Naive thymus-derived CD8-positive, alpha-beta T cell (primary cell): ENCODE results near the gene TPRN. TPM values are rescaled to one million over a fixed set of nuclear protein-coding genes. Genes with fewer than 3 reads are reported as not detected.

Source experiments
- ATAC-seq, 2 donors: fragments of 150-1000 bp; cut with Tn5 transposase in 1 of 2; sonication (Bioruptor Pico), chemical (Tn5 transposase) in 1 of 2; 1 replicate in 1 of 2; 2 replicates in 1 of 2; pipeline ENCODE4 v1.10.0; 2021; ENCODE audit warnings: mild to moderate bottlenecking in 2 of 2, moderate library complexity in 2 of 2
- POLR2A ChIA-PET: fragments of 350-600 bp; sonication (Branson Sonifier 250); formaldehyde crosslinking; loops from one replicate; lab custom pipeline; 2021; ENCODE audit warnings: antibody characterized with exemption; lab: Charles Lee
- DNase-seq, 10 donors: peaks; one replicate each; pipeline versions ENCODE4 v3.0.0 to v3.0.0-alpha.2; 2020 to 2022
- H3K27ac Mint-ChIP-seq, 10 donors: one replicate each; pipeline ENCODE4 v1.8.0; 2020 to 2022; ENCODE audit warnings: mild to moderate bottlenecking in 10 of 10, mixed read lengths in 10 of 10, moderate library complexity in 4 of 10, inconsistent platforms in 1 of 10
- H3K27me3 Mint-ChIP-seq, 5 donors: one replicate each; pipeline ENCODE4 v1.8.0; 2021 to 2022; ENCODE audit warnings: mixed read lengths in 5 of 5
- H3K36me3 Mint-ChIP-seq, 3 donors: one replicate each; pipeline ENCODE4 v1.8.0; 2020 to 2022; ENCODE audit warnings: mixed read lengths in 3 of 3, mild to moderate bottlenecking in 2 of 3, inconsistent platforms in 1 of 3
- H3K4me1 Mint-ChIP-seq, 4 donors: one replicate each; pipeline ENCODE4 v1.8.0; 2021 to 2022; ENCODE audit warnings: mixed read lengths in 4 of 4
- H3K4me3 Mint-ChIP-seq, 10 donors: one replicate each; pipeline ENCODE4 v1.8.0; 2020 to 2022; ENCODE audit warnings: mild to moderate bottlenecking in 10 of 10, mixed read lengths in 10 of 10, moderate library complexity in 6 of 10, inconsistent platforms in 1 of 10
- H3K9me3 Mint-ChIP-seq, 9 donors: one replicate each; pipeline ENCODE4 v1.8.0; 2020 to 2022; ENCODE audit warnings: mixed read lengths in 9 of 9, mild to moderate bottlenecking in 3 of 9, inconsistent platforms in 1 of 9, moderate library complexity in 1 of 9
- microRNA-seq: library from miRNA; unstranded; fragments of <30 nt; microRNA quantifications from one replicate; pipeline ENCODE4 v1.2.0, GENCODE V29; 2022; ENCODE audit warnings: borderline microRNAs expressed
- polyA plus RNA-seq, 3 donors: library from polyadenylated mRNA; unstranded; fragments of 300-500 nt; fragmentation: Illumina TruSeq; gene quantifications; one replicate each; pipeline ENCODE4 v1.2.3, GENCODE V29; 2021
- total RNA-seq, 8 experiments: library from RNA in 2 of 8; stranded (reverse) in 2 of 8; gene quantifications; one replicate each; pipeline ENCODE4 v1.2.3 and lab custom pipeline; 2021 to 2026

The TPRN gene
- total and polyA plus RNA-seq, 5 experiments from 2014 or later: 0.15 to 10.1 (median 0.42) TPM

- H3K4me3 Mint-ChIP-seq: no peak overlapping the region
- H3K9me3 Mint-ChIP-seq: peaks cover 0 to 2% (median 0%) of the 10 kb centered on the region in 9 donors
- H3K4me1 Mint-ChIP-seq: peaks cover 0 to 5% (median 2%) of the 10 kb centered on the region in 4 donors
- H3K27me3 Mint-ChIP-seq: peaks cover 10 to 48% (median 23%) of the 10 kb centered on the region in 5 donors
- H3K36me3 Mint-ChIP-seq: no peaks in the 10 kb centered on the region
- DNase-seq (no peak), ATAC-seq (no peak)
- POLR2A ChIA-PET: no interaction called here
- no peak overlapping the region for H3K27ac Mint-ChIP-seq
Observed at GRCh38 chr9:137145731-137146526, 54.6 kb downstream of the TPRN start.

- Mint-ChIP-seq H3K27me3 (peaks cover 15 to 66% (median 33%) of the 10 kb centered on the region in 5 donors), H3K36me3 (peaks cover 0 to 2% (median 0%) of the 10 kb centered on the region in 3 donors)
- POLR2A ChIA-PET: no interaction called here
Observed at GRCh38 chr9:137143459-137143858, 57.1 kb downstream of the TPRN start.

GRCh38 chr9:137141976-137142936, 58.3 kb downstream of the TPRN start:
- peaks cover 17 to 74% (median 40%) of the 10 kb centered on the region in 5 donors for H3K27me3 Mint-ChIP-seq
- POLR2A ChIA-PET: no interaction called here
- H3K4me1 Mint-ChIP-seq: peaks cover 0 to 4% (median 2%) of the 10 kb centered on the region in 4 donors
- no peak for ATAC-seq
- DNase-seq: no peak
- peaks cover 0 to 2% (median 0%) of the 10 kb centered on the region in 3 donors for H3K36me3 Mint-ChIP-seq
- peak overlapping the region in 2 of 10 donors; percentile 2 to 59 for H3K4me3 Mint-ChIP-seq
- peak overlapping the region in 1 of 10 donors; percentile 12 for H3K27ac Mint-ChIP-seq
- peaks cover 0 to 2% (median 0%) of the 10 kb centered on the region in 9 donors for H3K9me3 Mint-ChIP-seq

More at GRCh38 chr9:137143459-137143858, 57.1 kb downstream of the TPRN start:
- Mint-ChIP-seq H3K4me1 (peaks cover 0 to 4% (median 0%) of the 10 kb centered on the region in 4 donors), H3K27ac (no peak overlapping the region), H3K4me3 (no peak overlapping the region), H3K9me3 (peaks cover 0 to 2% (median 0%) of the 10 kb centered on the region in 9 donors)
- ATAC-seq: no peak
- no peak for DNase-seq

Small RNA genes within 50 kb of the gene (microRNA-seq; reads per million reads assigned to microRNA genes)
- gene MIR3621: not detected

Other genes starting within 250 kb of the TPRN start
Only the 30 nearest of the 32 such genes appear.
- gene PTGDS, start 223.2 kb downstream of the TPRN start, total RNA-seq: under 1 TPM in 1 of 2 experiments, not detected in 1; 0.58 TPM
- gene PTGDS, start 223.2 kb downstream of the TPRN start, polyA plus RNA-seq: 1 to 10 TPM in 1 of 3 donors, under 1 TPM in 1, not detected in 1; 0.31 to 3.2 TPM
- under 1 TPM; 0.44 to 0.74 TPM for gene LCNL1, start 217.7 kb downstream of the TPRN start, total RNA-seq
- gene LCNL1, start 217.7 kb downstream of the TPRN start, polyA plus RNA-seq: not detected
- gene PAXX, start 208.3 kb downstream of the TPRN start, total RNA-seq: 100 to 1,000 TPM; 129 to 137 TPM
- 100 to 1,000 TPM; 104 to 119 (median 112) TPM for gene PAXX, start 208.3 kb downstream of the TPRN start, polyA plus RNA-seq
- gene CLIC3, start 204.2 kb downstream of the TPRN start, total RNA-seq: 10 to 100 TPM; 11.1 to 13.5 TPM
- gene CLIC3, start 204.2 kb downstream of the TPRN start, polyA plus RNA-seq: 10 to 100 TPM in 2 of 3 donors, 1 to 10 TPM in 1; 7.0 to 30.2 (median 16.9) TPM
- gene ABCA2, start 172.5 kb downstream of the TPRN start, total RNA-seq: 10 to 100 TPM; 37.0 to 41.5 TPM
- 1 to 10 TPM; 3.9 to 9.4 (median 4.7) TPM for gene ABCA2, start 172.5 kb downstream of the TPRN start, polyA plus RNA-seq
- gene FUT7, start 168.7 kb downstream of the TPRN start, total RNA-seq: under 1 TPM in 1 of 2 experiments, not detected in 1; 0.13 TPM
- 1 to 10 TPM; 1.2 to 1.6 (median 1.6) TPM for gene FUT7, start 168.7 kb downstream of the TPRN start, polyA plus RNA-seq
- gene NPDC1, start 154.6 kb downstream of the TPRN start, total RNA-seq: 1 to 10 TPM; 2.8 to 4.3 TPM
- gene NPDC1, start 154.6 kb downstream of the TPRN start, polyA plus RNA-seq: 1 to 10 TPM; 2.1 to 9.3 (median 4.2) TPM
- not detected for gene ENTPD2, start 146.7 kb downstream of the TPRN start, total RNA-seq
- not detected for gene ENTPD2, start 146.7 kb downstream of the TPRN start, polyA plus RNA-seq
- under 1 TPM; 0.27 to 0.44 TPM for gene SAPCD2, start 130.2 kb downstream of the TPRN start, total RNA-seq
- gene SAPCD2, start 130.2 kb downstream of the TPRN start, polyA plus RNA-seq: under 1 TPM in 2 of 3 donors, not detected in 1; 0.23 to 0.27 TPM
- gene UAP1L1, start 123.2 kb downstream of the TPRN start, total RNA-seq: 10 to 100 TPM; 25.2 to 28.7 TPM
- gene UAP1L1, start 123.2 kb downstream of the TPRN start, polyA plus RNA-seq: 1 to 10 TPM; 2.3 to 7.8 (median 2.8) TPM
- 10 to 100 TPM; 66.9 to 73.2 TPM for gene MAN1B1, start 113.8 kb downstream of the TPRN start, total RNA-seq
- 10 to 100 TPM; 30.6 to 46.6 (median 38.3) TPM for gene MAN1B1, start 113.8 kb downstream of the TPRN start, polyA plus RNA-seq
- 100 to 1,000 TPM; 278 to 298 TPM for gene DPP7, start 86.0 kb downstream of the TPRN start, total RNA-seq
- gene DPP7, start 86.0 kb downstream of the TPRN start, polyA plus RNA-seq: 100 to 1,000 TPM in 2 of 3 donors, 10 to 100 TPM in 1; 98.7 to 126 (median 121) TPM
- not detected for gene GRIN1, start 61.6 kb downstream of the TPRN start, total RNA-seq
- gene GRIN1, start 61.6 kb downstream of the TPRN start, polyA plus RNA-seq: not detected
- gene LRRC26, start 30.7 kb downstream of the TPRN start, total RNA-seq: not detected
- gene LRRC26, start 30.7 kb downstream of the TPRN start, polyA plus RNA-seq: not detected
- not detected for gene TMEM210, start 28.7 kb downstream of the TPRN start, total RNA-seq
- not detected for gene TMEM210, start 28.7 kb downstream of the TPRN start, polyA plus RNA-seq
- gene ANAPC2, start 12.2 kb downstream of the TPRN start, total RNA-seq: 100 to 1,000 TPM; 143 to 146 TPM
- gene ANAPC2, start 12.2 kb downstream of the TPRN start, polyA plus RNA-seq: 1 to 10 TPM; 3.4 to 5.9 (median 4.3) TPM
- 10 to 100 TPM; 39.2 to 43.4 TPM for gene SSNA1, start 12.1 kb downstream of the TPRN start, total RNA-seq
- gene SSNA1, start 12.1 kb downstream of the TPRN start, polyA plus RNA-seq: 100 to 1,000 TPM in 2 of 3 donors, 10 to 100 TPM in 1; 97.8 to 123 (median 119) TPM
- gene TMEM203, start 4.9 kb upstream of the TPRN start, total RNA-seq: 10 to 100 TPM; 42.7 to 43.0 TPM
- 100 to 1,000 TPM; 128 to 163 (median 155) TPM for gene TMEM203, start 4.9 kb upstream of the TPRN start, polyA plus RNA-seq
- gene NDOR1, start 5.0 kb upstream of the TPRN start, total RNA-seq: 10 to 100 TPM; 35.0 to 39.8 TPM
- gene NDOR1, start 5.0 kb upstream of the TPRN start, polyA plus RNA-seq: 1 to 10 TPM; 2.4 to 9.5 (median 5.7) TPM
- gene RNF208, start 21.5 kb upstream of the TPRN start, total RNA-seq: 1 to 10 TPM in 1 of 2 experiments, under 1 TPM in 1; 0.91 to 1.7 TPM
- not detected for gene RNF208, start 21.5 kb upstream of the TPRN start, polyA plus RNA-seq
- under 1 TPM; 0.30 to 0.47 TPM for gene CYSRT1, start 24.4 kb upstream of the TPRN start, total RNA-seq
- not detected for gene CYSRT1, start 24.4 kb upstream of the TPRN start, polyA plus RNA-seq
- under 1 TPM in 1 of 2 experiments, not detected in 1; 0.21 TPM for gene RNF224, start 26.8 kb upstream of the TPRN start, total RNA-seq
- not detected for gene RNF224, start 26.8 kb upstream of the TPRN start, polyA plus RNA-seq
- gene SLC34A3, start 30.2 kb upstream of the TPRN start, total RNA-seq: not detected
- not detected for gene SLC34A3, start 30.2 kb upstream of the TPRN start, polyA plus RNA-seq
- gene TUBB4B, start 40.5 kb upstream of the TPRN start, total RNA-seq: 10 to 100 TPM; 60.2 TPM
- 10 to 100 TPM; 10.8 to 23.4 (median 22.5) TPM for gene TUBB4B, start 40.5 kb upstream of the TPRN start, polyA plus RNA-seq
- gene STPG3, start 50.5 kb upstream of the TPRN start, total RNA-seq: not detected
- gene STPG3, start 50.5 kb upstream of the TPRN start, polyA plus RNA-seq: not detected
- gene NELFB, start 54.6 kb upstream of the TPRN start, total RNA-seq: 10 to 100 TPM; 42.4 to 45.9 TPM
- gene NELFB, start 54.6 kb upstream of the TPRN start, polyA plus RNA-seq: 10 to 100 TPM; 20.4 to 29.7 (median 25.0) TPM
- 1 to 10 TPM in 1 of 2 experiments, under 1 TPM in 1; 0.91 to 1.4 TPM for gene TOR4A, start 77.0 kb upstream of the TPRN start, total RNA-seq
- under 1 TPM in 2 of 3 donors, not detected in 1; 0.12 to 0.15 TPM for gene TOR4A, start 77.0 kb upstream of the TPRN start, polyA plus RNA-seq
- gene NRARP, start 101.5 kb upstream of the TPRN start, total RNA-seq: 1 to 10 TPM; 2.4 to 2.5 TPM
- not detected for gene NRARP, start 101.5 kb upstream of the TPRN start, polyA plus RNA-seq
- 10 to 100 TPM; 26.4 to 28.3 TPM for gene EXD3, start 222.4 kb upstream of the TPRN start, total RNA-seq
- gene EXD3, start 222.4 kb upstream of the TPRN start, polyA plus RNA-seq: 1 to 10 TPM; 2.6 to 4.3 (median 3.9) TPM
- gene NOXA1, start 222.7 kb upstream of the TPRN start, total RNA-seq: 1 to 10 TPM; 4.1 to 4.5 TPM
- 1 to 10 TPM in 2 of 3 donors, under 1 TPM in 1; 0.75 to 1.1 (median 1.1) TPM for gene NOXA1, start 222.7 kb upstream of the TPRN start, polyA plus RNA-seq